GM12878 (cell line): ENCODE measurements around the gene ARHGAP6.

ENCODE experiments used
- BACH1 ChIP-seq: fragments of 450-650 bp; IDR thresholded peaks from 2 replicates; pipeline ENCODE4 v1.6.1; 2017; ENCODE audit warnings: mild to moderate bottlenecking, borderline replicate concordance
- BRCA1 ChIP-seq: IDR thresholded peaks from 2 replicates; pipeline ENCODE4 v1.6.1; 2011; ENCODE audit warnings: low read depth, low read length, improper control_type of control experiment
- CEBPZ ChIP-seq: fragments of 150-350 bp; IDR thresholded peaks from 2 replicates; pipeline ENCODE4 v1.6.1; 2016; ENCODE audit warnings: low read depth, low read length
- CHD2 ChIP-seq: IDR thresholded peaks from 2 replicates; pipeline ENCODE4 v1.6.1; 2011; ENCODE audit warnings: low read depth, low read length, improper control_type of control experiment, borderline replicate concordance
- EP300 ChIP-seq, 2 experiments: fragments of 150-350 bp in 1 of 2; IDR thresholded peaks; 2 replicates each; pipeline ENCODE4 v1.6.1; 2011 to 2012; ENCODE audit warnings: low read depth in 2 of 2, low read length in 2 of 2, borderline replicate concordance in 1 of 2, improper control_type of control experiment in 1 of 2, inconsistent platforms in 1 of 2; ENCODE audit not compliant: control insufficient read depth in 1 of 2
- EZH2 ChIP-seq: IDR thresholded peaks from 2 replicates; pipeline ENCODE4 v1.6.1; 2012; ENCODE audit warnings: low read depth, mild to moderate bottlenecking, control low read depth, inconsistent platforms, low read length, borderline replicate concordance; ENCODE audit not compliant: control insufficient read depth
- FOXM1 ChIP-seq: IDR thresholded peaks from 2 replicates; pipeline ENCODE4 v1.6.1; 2012; ENCODE audit warnings: low read depth, mild to moderate bottlenecking, inconsistent platforms, low read length, moderate library complexity
- NRF1 ChIP-seq: conservative IDR thresholded peaks from 2 replicates; pipeline ENCODE4 v1.6.1; 2011; ENCODE audit warnings: mild to moderate bottlenecking, low read depth, low read length, improper control_type of control experiment
- ZNF622 ChIP-seq: fragments of 450-650 bp; IDR thresholded peaks from 2 replicates; pipeline ENCODE4 v1.6.1; 2017; ENCODE audit warnings: mild to moderate bottlenecking, inconsistent platforms

- no peak for TF ChIP-seq FOXM1
- no peak for TF ChIP-seq EP300 (IDR thresholded peaks at IDR 0.05; ENCODE audit: borderline replicate concordance in 1 of 2, control insufficient read depth in 1 of 2, low read depth in 2 of 2, low read length in 2 of 2)
- no peak for TF ChIP-seq BACH1
- TF ChIP-seq CEBPZ = no peak
- TF ChIP-seq EZH2 = no peak
- TF ChIP-seq NRF1 = no peak
- no peak for TF ChIP-seq CHD2
- no peak for TF ChIP-seq BRCA1
- no peak for TF ChIP-seq ZNF622
Measured at GRCh38 chrX:11575332-11575731, 90.4 kb downstream of the ARHGAP6 start.
